Tibial artery (tissue), 4 donors: ENCODE data around the gene CRYBG1.
A peak's percentile ranks its signal among the peaks of the same experiment; 100 is the strongest.

Experiments
- DNase-seq, 2 donors: peaks; one replicate each; pipeline ENCODE4 v3.0.0-alpha.2; 2019
- H3K27ac ChIP-seq, 2 donors: fragments of 200-600 bp; sonication (generic) in 1 of 2; 1 replicate in 1 of 2; 2 replicates in 1 of 2; pipeline ENCODE4 v1.5.1; 2018 to 2019; ENCODE audit warnings: mild to moderate bottlenecking in 1 of 2
- H3K27me3 ChIP-seq, 2 donors: fragments of 200-600 bp; sonication (generic) in 1 of 2; one replicate each; pipeline versions ENCODE4 v1.5.1 to v1.6.0; 2016 to 2019
- H3K36me3 ChIP-seq, 3 donors: fragments of 200-600 bp; sonication (generic) in 2 of 3; one replicate each; pipeline ENCODE4 v1.5.1; 2016 to 2019; ENCODE audit warnings: mild to moderate bottlenecking in 2 of 3
- H3K4me1 ChIP-seq, 4 donors: fragments of 200-600 bp; sonication (generic) in 2 of 4; 1 replicate in 3 of 4; 2 replicates in 1 of 4; pipeline ENCODE4 v1.5.1; 2016 to 2019
- H3K4me3 ChIP-seq, 2 donors: fragments of 200-600 bp; sonication (generic) in 1 of 2; 1 replicate in 1 of 2; 2 replicates in 1 of 2; pipeline ENCODE4 v1.5.1; 2018 to 2019; ENCODE audit warnings: mild to moderate bottlenecking in 2 of 2
- H3K9me3 ChIP-seq, 3 donors: fragments of 200-600 bp; sonication (generic) in 1 of 3; one replicate each; pipeline ENCODE4 v1.5.1; 2016 to 2019
- CTCF ChIP-seq, 2 experiments: fragments of 200-600 bp in 1 of 2; fragments of 450-650 bp in 1 of 2; IDR thresholded peaks; one replicate each; pipeline ENCODE4 v1.5.1; 2017 to 2019; ENCODE audit warnings: antibody characterized with exemption in 2 of 2, mild to moderate bottlenecking in 1 of 2, moderate library complexity in 1 of 2
- intact Hi-C: fragments of 100-400 bp; cut with DNase I; formaldehyde crosslinking; loops from one replicate; pipeline ENCODE4 v1.15.0; 2023; ENCODE audit warnings: low total_unique reads

The CRYBG1 gene

GRCh38 chr6:106539936-106540335 lies 179.4 kb downstream of the CRYBG1 start:
- TF ChIP-seq CTCF (IDR thresholded peaks at IDR 0.05), result no peak
- no peaks in the 10 kb centered on the region for H3K9me3 ChIP-seq
- intact Hi-C loops, result no loop called here
- no peak overlapping the region for H3K4me3 ChIP-seq
- H3K27me3 ChIP-seq, result no peaks in the 10 kb centered on the region
- no peaks in the 10 kb centered on the region for H3K4me1 ChIP-seq
- H3K36me3 ChIP-seq, result no peaks in the 10 kb centered on the region
- H3K27ac ChIP-seq, result no peak overlapping the region
- peak in 1 of 2 donors; percentile 45 for DNase-seq

- DNase-seq, result no peak
- Histone ChIP-seq H3K9me3 (no peaks in the 10 kb centered on the region), H3K4me3 (no peak overlapping the region), H3K27me3 (no peaks in the 10 kb centered on the region), H3K36me3 (no peaks in the 10 kb centered on the region), H3K27ac (no peak overlapping the region), H3K4me1 (no peaks in the 10 kb centered on the region)
- intact Hi-C loops, result no loop called here
- no peak for TF ChIP-seq CTCF (IDR thresholded peaks at IDR 0.05)
These were observed 179.9 kb downstream of the CRYBG1 start for GRCh38 chr6:106540432-106540831.

- Histone ChIP-seq H3K9me3 (no peaks in the 10 kb centered on the region), H3K4me3 (no peak overlapping the region), H3K27me3 (no peaks in the 10 kb centered on the region), H3K36me3 (no peaks in the 10 kb centered on the region), H3K4me1 (peaks cover 0 to 4% (median under 1%) of the 10 kb centered on the region in 4 donors), H3K27ac (no peak overlapping the region)
- intact Hi-C loops, result no loop called here
- TF ChIP-seq CTCF (IDR thresholded peaks at IDR 0.05), result no peak
- no peak for DNase-seq
These were observed 180.4 kb downstream of the CRYBG1 start for GRCh38 chr6:106540907-106541306.

GRCh38 chr6:106546261-106546690 lies 185.8 kb downstream of the CRYBG1 start:
- TF ChIP-seq CTCF (IDR thresholded peaks at IDR 0.05), result no peak
- intact Hi-C loops, result no loop called here
- Histone ChIP-seq H3K4me3 (no peak overlapping the region), H3K27me3 (no peaks in the 10 kb centered on the region), H3K9me3 (no peaks in the 10 kb centered on the region), H3K36me3 (no peaks in the 10 kb centered on the region), H3K27ac (peak overlapping the region; percentile 2 to 9), H3K4me1 (peaks cover 0 to 23% (median 10%) of the 10 kb centered on the region in 4 donors)
- DNase-seq, result no peak

- no peak for TF ChIP-seq CTCF (IDR thresholded peaks at IDR 0.05)
- intact Hi-C loops, result no loop called here
- peak overlapping the region; percentile 2 to 9 for H3K27ac ChIP-seq
- H3K36me3 ChIP-seq, result no peaks in the 10 kb centered on the region
- no peaks in the 10 kb centered on the region for H3K9me3 ChIP-seq
- no peak for DNase-seq
- H3K4me1 ChIP-seq, result peaks cover 0 to 23% (median 10%) of the 10 kb centered on the region in 4 donors
- no peak overlapping the region for H3K4me3 ChIP-seq
- no peaks in the 10 kb centered on the region for H3K27me3 ChIP-seq
These were observed 186.3 kb downstream of the CRYBG1 start for GRCh38 chr6:106546691-106547414.
